CMK (cell line): ENCODE measurements around the gene CEP192.
"Not testable (repeated sequence)": the region's sequence is repeated elsewhere in the genome, so short reads cannot be mapped to it uniquely, and the experiment has no call there.

Source experiments
- DNase-seq: peaks from one replicate; pipeline ENCODE4 v3.0.0-alpha.2; 2010; ENCODE audit warnings: low read depth

The CEP192 gene

DNA sequence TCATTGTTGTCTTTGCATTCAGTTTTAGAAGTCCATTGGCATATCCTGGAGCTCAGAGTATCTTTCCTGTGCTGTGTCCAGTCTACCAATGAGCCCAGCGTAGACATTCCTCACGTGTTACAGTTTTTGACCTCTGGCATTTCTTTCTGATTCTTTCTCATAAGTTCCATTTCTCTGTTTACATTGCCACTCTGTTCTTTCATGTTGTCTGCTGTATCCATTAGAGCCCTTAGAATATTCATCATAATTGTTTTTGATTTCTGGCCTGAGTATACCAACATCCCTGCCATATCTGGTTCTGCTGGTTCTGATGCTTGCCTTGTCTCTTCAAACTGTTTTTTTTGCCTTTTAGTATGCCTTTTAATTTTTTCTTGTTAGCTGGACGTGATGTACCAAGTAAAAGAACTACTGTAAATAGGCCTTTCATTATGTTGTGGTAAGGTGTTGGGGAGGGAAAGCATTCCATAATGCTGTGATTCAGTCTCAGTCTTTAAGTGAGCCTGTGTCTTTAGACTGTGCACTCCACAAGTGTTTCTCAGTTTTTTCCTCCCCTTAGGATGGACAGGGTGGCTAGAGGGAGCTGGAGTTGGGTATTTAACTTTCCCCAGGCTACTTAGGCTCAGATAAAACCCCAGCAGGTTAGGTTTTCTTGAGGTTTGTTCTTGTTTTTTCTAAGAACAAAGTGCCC lies 35.6 kb downstream of the CEP192 start:
- no peak for DNase-seq

DNA sequence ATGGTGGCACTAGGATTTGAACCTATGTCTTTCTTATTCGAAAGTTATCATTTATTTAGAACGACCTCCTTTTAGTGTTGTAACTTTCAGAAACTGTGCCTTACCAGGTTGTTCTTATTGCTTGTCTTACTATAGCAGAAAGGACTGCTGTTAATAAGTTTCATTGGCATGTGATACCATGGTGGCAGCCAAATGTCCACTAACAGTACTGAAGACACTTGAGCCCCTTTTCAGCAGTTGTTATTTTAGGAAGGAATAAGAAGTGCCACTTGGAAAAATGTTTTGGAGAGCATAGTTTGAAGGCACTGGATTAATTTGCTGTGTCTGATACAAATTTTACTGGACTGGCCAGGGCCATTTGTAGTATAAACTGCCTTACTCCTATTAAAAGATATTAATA lies 37.7 kb downstream of the CEP192 start:
- no peak for DNase-seq

DNA sequence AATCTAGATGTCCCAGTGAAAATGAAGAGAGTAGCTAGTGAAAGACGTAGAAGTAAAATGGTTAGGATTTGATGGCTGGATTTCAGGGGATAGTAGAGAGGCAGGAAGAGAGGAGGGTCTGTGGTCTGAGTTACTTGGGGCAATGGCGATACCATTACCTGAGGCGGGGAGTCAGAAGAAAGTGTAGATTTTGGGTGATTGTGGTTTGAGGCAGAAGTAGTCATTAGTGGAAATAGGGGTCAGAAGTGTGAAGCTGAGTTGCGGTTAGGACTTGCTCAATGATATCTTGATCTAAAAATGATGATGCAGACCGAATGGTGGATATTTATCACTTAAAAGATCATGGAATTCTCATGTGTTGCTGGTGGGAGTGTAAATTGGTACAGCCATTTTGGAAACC lies 41.0 kb downstream of the CEP192 start:
- DNase-seq, result no peak

DNA sequence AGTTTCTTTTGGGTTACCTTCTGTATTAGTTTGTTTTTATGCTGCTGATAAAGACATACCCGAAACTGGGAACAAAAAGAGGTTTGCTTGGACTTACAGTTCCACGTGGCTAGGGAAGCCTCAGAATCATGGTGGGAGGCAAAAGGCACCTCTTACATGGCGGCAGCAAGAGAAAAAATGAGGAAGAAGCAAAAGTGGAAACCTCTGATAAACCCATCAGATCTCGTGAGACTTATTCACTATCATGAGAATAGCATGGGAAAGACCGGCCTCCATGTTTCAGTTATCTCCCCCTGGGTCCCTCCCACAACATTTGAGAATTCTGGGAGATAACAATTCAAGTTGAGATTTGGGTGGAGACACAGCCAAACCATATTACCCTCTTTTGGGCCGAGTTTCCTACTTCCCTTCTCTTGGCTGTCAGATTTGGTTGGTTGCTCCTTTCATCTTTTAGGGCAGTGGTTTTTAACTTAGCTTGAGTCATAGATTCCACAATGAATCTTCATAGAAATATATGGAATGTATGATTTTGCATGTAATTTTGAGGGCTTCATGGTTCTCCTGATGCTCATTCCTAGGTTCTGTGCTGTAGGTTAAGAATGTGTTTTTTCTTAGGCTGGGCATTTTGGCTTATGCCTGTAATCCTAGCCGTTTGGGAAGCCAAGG lies 44.2 kb downstream of the CEP192 start:
- DNase-seq, result no peak

- DNase-seq, result no peak
Measured at GRCh38 chr18:13036622-13037320, 45.6 kb downstream of the CEP192 start.

GRCh38 chr18:13039806-13040205 lies 48.6 kb downstream of the CEP192 start:
- DNase-seq, result no peak

- no peak for DNase-seq
Measured at GRCh38 chr18:13043066-13043465, 51.9 kb downstream of the CEP192 start.

- no peak for DNase-seq
Measured at GRCh38 chr18:13048061-13048595, 57.0 kb downstream of the CEP192 start.

DNA sequence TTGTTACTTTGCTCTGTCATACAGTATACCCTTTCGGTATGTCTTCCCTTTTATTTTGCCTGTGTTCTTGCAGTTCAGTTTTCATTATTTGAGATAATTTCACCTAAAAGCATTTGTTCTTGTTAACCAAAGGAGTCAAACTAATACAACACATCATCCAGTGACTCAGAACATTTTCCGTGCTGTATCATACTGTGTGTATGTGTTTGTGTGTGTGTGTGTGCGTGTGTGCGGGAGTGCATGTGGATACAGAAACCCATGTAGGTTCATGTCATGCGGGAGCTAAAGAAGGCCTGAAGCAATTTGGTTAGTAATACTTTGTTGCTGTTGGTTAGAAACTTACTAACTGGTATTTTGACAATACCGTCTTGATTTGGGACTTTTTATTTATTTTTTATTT lies 60.0 kb downstream of the CEP192 start:
- DNase-seq, result no peak

DNA sequence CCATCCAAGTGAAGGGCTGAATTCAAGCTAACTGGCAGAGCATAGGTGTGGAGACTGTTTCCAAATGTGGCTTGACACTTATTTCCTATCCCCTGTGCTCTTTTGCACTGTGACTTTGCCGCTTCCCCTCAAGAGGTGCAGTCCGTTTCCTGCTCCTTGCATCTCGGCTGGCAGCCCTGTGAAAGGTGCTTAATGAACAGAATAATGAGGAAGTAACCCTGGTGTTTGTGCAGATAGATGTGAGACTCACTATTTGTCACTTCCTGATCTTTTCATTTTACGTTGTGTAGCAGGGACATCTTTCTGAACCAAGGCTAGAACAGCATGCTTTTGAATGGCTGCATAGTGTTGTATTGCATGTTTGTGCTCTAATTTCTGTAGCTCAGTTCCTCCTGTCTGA lies 60.8 kb downstream of the CEP192 start:
- DNase-seq, result peak; percentile 24

GRCh38 chr18:13054336-13054735 lies 63.2 kb downstream of the CEP192 start:
- no peak for DNase-seq

- no peak for DNase-seq
Measured at GRCh38 chr18:13061630-13062189, 70.5 kb downstream of the CEP192 start.

DNA sequence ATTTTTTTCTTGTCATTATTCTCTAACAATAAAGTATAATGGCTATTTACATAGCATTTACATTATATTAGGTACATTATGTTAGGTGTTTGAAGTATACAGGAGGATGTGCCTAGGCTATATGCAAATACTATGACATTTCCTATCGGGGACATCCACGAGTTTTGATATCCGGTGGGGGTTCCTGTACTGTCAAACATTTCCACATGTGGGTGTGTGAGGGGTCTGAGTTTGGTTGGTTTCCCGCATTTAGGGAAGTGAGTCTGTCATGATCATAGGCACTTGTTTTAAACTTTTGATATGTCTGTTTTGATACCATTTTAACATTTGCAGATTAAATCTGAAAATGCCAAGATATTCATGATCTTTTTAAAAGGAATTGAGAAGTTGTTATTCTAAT lies 76.0 kb downstream of the CEP192 start:
- DNase-seq, result peak; percentile 11

DNA sequence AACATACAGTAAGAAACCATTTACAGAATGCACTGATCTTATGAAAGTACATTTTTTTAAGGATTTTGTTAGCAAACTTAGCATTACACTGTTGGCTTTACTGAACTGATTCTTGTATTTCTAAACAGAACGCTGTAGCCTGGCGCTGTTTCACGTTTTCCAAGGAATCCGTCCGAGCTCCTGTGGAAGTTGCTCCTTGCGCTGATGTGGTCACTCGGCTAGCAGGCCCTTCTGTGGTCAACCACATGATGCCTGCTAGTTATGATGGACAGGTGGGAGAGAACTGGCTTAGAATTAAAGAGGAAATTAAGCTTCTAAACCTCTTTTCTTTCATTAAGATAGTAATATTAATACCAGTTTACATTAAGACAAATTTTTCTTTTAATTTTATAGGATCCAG lies 76.8 kb downstream of the CEP192 start:
- peak; percentile 24 for DNase-seq

- DNase-seq, result no peak
Measured at GRCh38 chr18:13070460-13070859, 79.3 kb downstream of the CEP192 start.

DNA sequence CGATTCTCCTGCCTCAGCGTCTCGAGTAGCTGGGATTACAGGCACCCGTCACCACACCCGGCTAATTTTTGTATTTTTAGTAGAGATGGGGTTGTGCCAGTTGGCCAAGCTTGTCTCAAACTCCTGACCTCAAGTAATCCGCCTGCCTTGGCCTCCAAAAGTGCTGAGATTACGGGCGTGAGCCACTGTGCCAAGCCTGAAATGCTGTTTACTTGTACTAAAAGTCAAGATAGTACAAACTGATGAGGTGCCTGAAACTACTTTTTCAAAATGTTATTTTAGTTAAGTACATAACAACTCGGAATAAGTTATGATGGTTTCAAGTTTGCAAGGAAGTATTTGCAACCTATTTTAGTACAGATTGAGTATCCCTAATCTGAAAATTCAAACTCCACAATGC lies 85.7 kb downstream of the CEP192 start:
- no peak for DNase-seq

GRCh38 chr18:13077473-13077872 lies 86.3 kb downstream of the CEP192 start:
- no peak for DNase-seq

DNA sequence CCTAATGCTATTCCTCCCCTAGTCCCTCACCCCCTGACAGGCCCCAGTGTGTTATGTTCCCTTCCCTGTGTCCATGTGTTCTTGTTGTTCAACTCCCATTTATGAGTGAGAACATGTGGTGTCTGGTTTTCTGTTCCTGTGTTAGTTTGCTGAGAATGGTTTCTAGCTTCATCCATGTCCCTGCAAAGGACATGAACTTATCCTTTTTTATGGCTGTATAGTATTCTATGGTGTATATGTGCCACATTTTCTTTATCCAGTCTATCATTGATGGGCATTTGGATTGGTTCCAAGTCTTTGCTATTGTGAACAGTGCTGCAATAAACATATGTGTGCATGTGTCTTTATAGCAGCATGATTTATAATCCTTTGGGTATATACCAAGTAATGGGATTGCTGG lies 86.9 kb downstream of the CEP192 start:
- not testable (repeated sequence) for DNase-seq

DNA sequence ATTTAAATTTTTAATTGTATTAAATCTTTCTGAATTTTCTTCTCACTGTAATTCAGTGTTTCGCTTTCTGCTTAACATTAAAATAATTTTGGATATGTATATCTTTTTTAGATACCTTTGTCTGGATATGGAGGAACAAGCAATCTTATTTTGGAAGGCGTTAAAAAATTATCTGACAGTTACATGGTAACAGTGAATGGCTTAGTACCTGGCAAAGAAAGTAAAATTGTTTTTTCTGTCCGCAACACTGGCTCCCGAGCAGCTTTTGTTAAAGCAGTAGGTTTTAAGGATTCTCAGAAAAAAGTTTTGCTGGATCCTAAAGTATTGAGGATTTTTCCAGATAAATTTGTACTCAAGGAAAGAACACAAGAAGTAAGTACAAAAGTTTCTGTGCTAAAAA lies 95.7 kb downstream of the CEP192 start:
- no peak for DNase-seq

DNA sequence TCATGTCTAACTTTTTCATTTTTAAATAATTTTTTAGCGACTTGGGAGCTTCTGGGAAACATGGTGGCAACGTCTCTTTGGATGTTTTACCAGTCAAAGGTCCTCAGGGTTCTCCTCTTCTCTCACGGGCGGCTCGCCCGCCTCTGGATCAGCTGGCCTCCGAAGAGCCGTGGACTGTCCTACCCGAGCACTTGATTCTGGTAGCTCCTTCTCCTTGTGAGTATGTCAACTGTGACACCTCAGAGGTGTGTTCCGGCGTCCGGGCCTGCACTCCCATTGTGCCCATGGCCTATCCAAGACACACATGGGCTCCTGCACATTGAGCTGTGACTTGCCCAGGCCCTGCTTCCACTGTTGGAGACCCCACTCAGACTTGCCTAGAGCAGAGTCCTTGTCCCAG lies 104.3 kb downstream of the CEP192 start:
- no peak for DNase-seq

- DNase-seq, result no peak
Measured at GRCh38 chr18:13096232-13096631, 105.1 kb downstream of the CEP192 start.

DNA sequence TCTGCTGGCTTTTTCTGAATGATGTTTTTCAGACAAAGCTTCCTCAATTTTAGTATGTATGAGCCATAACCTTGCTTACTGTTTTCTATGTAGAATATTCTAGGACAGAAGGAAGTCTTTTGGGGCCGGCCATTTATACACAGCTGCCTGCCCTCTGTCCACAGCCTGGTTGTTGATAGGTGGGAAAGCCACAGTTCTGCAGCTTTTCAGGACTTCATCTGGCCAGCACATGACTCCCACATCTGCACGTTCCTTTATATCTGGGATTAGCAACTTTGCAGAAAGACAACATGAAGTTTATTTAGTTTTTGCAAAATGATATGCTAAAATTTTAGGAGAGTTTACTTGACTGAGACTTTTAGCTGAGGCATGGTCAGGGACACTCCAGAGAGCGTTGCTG lies 105.6 kb downstream of the CEP192 start:
- no peak for DNase-seq

- not testable (repeated sequence) for DNase-seq
Measured at GRCh38 chr18:13098104-13098503, 106.9 kb downstream of the CEP192 start.
